ENCODE measurements around the gene XPNPEP1.

XPNPEP1 gene

DNA sequence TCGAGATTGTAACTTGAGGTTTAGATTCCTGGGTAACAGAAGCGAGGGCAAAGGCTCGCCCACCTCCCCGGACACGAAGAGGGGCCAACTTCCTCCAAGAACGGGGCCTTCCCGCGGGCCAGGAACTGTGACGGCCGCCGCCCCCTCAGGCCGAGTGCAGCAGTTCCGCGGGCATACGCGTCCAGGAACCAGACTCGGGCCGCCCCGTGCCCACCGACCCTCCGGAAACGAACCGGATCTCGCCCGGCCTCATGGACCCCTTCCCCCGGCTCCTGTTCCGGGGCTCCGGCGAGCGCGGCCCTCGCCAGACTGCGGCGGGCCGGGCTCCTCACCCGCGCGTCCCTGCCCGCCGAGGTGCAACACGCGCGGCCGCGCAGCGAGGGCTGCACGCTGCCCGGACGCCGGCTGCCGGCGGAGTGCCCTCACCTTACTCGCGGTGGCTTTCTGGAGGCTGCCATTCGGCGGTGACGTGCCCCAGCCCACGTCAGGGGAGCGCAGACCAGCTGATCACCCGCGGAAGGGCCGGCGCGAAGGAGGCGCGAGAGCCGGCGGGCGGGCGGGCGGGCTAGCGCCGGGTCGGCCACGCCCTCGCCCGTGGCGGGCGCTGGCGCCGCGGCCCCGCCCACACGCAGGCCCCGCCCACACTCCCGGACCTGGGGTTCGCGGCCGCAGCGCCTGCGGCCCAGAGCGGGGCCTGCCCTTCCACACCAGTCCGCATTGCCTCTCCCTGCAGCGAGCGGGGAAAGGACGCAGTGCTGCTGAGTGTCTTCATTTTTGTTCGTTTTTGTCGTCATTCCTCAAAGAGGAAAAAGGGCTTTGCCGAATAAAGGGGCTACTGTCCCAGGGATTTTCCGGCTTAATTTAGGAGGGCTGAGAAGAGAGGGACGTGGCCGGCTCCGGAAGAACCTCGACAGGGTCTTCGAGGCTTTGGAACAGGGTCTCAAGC is at the start of gene XPNPEP1:
Gene XPNPEP1, minus strand, starts transcription at position 536 of the 946 bp plus-strand sequence. Its CDS starts 78 bp downstream, at position 458.
- peak; percentile 39 for DNase-seq (ENCODE audit: low read depth)

DNA sequence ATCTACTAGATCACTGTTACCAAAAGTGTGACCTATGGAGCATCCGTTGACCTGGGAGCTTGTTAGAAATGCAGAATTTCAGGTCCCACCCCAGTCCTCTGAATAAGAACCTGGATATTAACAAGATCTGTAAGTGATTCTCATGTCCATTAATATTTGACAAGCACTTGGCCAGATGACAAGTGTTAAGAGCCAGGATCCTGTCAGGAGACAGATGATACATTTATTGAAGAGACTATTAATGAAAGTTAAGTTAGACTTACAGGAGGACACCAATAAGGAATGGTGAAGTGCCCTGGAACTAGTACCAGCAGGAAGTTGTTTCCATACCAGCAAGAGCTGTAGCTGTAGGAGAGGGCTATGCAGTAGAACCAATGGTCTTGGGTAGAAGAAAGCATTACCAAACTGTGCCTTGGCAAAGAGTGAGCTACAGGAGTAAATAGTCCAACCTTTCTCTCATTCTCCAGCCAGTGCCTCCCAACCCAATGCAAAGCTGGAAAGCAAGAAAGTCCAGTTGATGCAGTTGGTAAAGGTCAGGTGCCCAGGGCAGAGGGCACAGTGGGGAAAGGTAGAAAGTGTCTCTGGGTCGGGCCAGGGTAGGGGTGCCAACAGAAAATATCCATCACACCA is 49.2 kb upstream of the XPNPEP1 start:
- no peak for DNase-seq (ENCODE audit: low read depth)

DNA sequence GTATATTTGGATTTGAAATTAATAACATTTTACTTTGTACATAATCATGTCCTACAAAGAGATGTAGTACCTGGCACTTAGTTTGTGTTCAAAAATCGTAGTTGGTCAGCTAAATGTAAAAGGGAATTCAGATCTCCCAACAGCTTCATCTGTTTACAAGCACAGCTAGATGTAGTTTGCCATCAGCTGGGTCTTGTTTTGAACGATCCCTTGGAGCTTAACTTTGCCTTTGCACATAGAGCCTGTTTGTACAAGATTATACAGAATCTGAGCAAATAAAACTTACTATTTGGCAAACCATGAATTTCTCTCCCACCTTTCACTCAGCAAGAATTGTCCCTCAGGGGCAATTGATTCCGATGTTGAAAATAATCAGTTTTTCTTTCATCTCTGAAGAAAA is 48.3 kb upstream of the XPNPEP1 start:
- no peak for DNase-seq (ENCODE audit: low read depth)

DNA sequence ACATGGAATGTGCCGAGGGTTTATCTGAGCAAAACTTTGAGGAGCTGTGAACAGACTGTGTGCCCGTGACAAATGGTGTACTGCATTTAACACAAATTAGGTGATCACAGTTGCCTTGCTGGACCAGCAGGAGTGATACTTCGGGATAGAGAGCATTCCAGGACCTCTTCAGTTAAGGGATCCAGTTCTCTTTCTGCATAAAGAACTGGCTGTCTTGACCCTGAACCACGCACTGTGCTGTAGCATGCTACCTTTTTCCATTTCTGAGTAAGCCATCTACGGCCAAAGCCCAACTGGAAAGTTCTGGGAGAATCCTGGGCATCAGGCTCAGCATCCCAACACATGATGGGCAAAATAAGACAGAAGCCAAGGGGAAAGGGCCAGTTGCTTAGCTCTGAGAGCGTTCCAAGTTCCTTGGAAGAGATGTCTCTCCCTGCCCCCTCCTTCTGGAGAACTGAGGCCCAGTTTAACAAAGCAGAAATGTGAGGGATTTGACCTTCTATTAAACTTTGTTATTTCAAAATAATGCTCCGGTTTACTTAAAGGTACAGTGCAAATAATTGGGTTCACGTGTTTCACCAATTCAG is 46.5 kb upstream of the XPNPEP1 start:
- DNase-seq (ENCODE audit: low read depth) = no peak

DNA sequence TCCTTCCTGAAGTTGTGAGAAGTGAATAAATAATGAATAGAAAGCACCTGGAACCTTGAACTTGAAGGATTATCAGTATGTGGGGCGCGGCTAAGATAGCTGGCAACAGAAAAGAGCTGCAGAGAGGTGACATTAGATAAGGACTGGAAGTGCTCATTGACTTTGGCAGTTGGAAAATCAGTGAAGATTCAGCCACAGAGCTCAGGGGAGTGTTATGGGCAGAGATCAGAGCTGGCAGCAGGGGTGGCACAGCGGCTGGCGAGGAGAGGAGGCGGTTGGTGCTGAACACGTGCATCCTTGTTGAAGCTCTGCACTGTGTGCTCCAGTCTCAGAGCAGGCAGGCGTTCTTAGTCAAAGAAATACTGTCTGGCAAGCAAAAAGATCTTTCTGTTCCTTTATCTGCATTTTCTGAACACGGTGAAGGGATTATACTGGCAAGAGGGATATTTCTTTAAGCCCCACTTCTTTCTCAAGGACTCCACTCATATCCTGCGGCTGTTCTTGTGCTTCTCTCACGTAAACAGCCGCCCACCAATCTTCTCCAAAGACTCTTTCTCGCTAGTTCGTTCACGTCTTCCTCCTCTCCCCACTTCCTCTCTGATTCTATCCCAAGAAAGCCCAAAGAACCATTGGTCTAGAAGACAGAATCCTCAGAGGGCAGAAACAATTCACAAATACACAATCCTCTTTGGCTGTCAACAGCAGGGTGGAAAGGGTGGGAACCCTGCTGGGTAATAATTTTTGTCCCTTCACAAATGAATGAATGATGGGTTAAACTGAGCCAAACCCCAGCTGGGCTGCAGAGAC is 45.8 kb upstream of the XPNPEP1 start:
- no peak for DNase-seq (ENCODE audit: low read depth)

DNA sequence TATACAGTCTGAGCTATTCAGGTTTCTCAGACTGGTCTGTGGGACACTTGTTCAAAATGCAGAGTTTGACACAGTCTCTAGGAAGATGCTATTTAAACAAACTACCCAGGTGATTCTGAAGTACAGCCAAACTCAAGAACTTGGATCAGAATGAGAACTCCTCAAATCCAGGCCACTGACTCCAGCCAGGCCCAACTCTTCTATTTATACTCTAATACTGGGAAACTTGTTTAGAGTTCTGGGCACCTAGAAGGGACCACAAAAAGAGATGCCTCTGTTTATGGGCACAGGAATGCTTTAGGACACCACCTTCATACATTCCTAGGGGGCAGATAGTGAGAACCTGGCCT is 44.4 kb upstream of the XPNPEP1 start:
- DNase-seq (ENCODE audit: low read depth) = no peak

DNA sequence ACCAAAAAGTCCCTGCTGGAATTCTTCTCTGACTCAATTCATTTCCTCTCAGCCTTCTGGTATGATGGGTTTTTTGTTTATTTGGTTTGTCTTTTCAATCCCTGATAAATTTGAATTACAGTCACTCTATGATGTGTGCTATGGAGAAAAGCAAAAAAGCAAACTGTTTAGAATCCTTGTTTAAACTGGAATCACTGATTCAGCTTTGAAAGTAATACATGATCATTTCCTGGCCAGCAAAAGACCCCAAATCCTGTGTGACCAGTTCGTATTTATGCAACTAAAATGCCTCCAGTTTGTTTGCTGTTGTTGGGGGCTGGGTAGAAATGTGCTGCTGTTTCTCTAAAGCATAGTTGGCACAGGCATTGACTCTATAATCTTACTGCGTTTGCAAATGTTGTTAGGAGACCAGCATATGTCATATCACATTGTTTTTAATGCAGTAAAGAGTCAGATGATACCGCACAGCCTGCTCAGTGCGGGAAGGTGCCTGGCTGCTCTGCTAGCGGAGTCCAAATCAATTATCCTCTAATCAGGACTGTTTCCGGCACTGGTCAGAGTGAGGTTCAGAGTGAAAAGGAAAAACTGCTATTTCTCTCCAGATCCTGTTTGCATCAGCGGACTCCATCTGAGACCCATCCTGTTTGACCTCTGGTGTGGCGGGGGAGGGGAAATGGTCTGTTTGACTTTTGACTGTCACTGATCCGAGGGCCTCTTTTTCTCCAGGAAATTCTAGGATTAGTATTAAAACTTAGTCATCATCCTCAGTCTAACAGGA is 43.8 kb upstream of the XPNPEP1 start:
- DNase-seq (ENCODE audit: low read depth) = no peak

DNA sequence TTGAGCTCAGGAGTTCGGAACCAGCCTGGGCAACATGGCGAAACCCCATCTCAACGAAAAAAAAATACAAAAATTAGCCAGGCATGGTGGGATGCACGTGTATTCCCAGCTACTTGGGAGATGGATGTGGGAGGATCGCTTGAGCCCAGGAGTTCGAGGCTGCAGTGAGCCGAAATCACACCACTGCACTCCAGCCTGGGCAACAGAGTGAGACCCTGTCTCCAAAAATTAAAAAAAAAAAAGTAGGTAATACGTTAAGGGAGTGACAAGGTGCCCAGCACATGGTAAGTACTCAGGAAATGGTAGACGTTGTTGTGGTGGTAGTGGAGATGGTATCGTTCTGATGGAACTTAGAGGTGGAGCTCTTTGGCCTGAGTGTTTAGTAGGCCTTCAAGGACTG is 41.0 kb upstream of the XPNPEP1 start:
- DNase-seq (ENCODE audit: low read depth) = no peak

DNA sequence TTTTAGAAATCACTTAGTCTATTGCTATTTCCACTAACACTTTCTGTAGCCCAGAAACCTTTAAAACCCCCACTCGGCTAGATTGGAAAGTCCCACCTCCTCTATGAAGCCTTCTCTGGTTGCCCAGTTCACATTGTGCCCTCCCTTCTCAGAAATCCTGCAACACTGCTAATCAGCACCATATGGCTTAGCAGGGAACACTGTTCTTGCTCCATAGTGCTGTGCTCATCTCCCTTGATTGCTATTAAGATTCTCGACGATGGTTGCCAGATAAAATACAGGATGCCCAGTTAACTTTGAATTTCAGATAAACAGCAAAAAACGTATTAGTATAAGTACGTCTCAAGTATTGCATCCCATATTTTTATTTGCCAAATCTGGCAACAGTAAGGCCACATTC is 40.1 kb upstream of the XPNPEP1 start:
- no peak for DNase-seq (ENCODE audit: low read depth)

DNA sequence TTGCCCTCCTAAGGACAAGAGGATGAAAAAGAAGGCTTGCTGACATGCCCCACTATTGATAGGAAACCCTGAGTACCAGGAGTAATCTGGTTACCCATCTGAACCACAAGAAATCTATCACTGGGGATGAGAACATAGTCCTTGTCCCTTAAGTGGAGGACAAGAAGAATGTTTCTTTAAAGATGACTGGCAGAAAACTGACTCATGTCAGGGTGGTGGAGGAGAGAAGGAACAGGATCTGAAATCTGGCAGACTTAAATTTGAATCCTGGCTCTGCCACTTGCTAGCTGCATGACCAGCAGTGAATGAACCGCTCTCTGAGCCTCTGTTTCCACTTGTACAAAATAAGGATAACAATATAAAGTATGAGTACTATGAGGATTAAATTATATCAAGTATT is 38.9 kb upstream of the XPNPEP1 start:
- no peak for DNase-seq (ENCODE audit: low read depth)

DNA sequence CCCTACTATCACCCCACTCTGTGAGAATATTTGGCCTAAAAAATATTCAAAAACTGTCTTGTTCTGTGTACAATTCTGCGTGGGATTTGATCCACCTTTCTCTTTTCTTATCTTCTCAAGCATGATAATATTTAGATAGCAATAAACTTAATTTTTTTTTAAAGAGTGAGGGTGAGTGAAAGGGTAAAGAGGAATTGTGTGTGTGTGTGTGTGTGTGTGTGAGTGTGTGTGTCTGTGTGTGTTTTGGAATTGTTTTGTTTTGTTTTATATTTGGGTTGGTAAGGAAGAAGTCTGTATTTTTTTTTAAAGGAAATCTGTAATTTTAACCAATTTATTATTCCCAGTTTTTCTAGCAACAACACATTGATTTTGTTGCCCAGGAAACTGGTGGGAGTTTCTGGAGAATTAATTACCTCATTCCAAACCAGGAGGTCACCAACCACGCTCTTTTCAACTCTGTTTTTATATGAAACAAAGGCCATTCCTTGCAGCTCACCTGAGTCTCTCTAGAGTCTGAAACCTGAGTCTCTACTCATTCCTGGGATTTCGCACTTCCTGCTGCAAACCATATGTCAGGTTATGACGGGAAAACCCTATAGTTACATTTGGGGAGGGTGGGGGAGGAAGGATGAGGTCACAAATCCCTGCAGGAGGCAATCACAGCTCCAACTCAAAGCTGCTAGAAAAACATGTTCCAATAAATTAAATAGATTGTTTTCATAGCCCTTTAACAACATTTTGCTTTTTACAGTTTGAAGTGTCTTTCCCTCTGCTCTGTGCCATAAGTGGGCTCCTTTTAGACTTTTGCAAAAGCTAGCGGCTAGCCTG is 38.1 kb upstream of the XPNPEP1 start:
- no peak for DNase-seq (ENCODE audit: low read depth)

DNA sequence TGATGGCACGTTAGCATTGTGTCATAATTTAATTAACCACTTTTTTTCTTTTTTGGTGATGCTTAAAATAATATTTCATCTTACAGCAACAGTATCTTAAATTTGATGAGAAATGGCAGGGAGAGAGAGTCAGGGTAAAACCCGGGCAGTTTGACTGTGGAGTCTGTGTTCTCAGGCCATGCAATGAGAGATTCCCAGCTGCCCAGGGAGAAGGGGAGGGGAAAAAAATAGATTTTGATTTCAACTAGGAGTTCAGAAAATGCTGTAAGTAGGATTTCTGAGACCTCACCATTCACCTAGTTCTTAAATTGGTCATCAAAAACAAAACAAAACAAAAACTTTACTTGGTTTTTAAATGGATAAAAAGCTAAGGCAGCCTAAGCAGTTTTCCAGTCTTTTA is 37.4 kb upstream of the XPNPEP1 start:
- DNase-seq (ENCODE audit: low read depth) = no peak

DNA sequence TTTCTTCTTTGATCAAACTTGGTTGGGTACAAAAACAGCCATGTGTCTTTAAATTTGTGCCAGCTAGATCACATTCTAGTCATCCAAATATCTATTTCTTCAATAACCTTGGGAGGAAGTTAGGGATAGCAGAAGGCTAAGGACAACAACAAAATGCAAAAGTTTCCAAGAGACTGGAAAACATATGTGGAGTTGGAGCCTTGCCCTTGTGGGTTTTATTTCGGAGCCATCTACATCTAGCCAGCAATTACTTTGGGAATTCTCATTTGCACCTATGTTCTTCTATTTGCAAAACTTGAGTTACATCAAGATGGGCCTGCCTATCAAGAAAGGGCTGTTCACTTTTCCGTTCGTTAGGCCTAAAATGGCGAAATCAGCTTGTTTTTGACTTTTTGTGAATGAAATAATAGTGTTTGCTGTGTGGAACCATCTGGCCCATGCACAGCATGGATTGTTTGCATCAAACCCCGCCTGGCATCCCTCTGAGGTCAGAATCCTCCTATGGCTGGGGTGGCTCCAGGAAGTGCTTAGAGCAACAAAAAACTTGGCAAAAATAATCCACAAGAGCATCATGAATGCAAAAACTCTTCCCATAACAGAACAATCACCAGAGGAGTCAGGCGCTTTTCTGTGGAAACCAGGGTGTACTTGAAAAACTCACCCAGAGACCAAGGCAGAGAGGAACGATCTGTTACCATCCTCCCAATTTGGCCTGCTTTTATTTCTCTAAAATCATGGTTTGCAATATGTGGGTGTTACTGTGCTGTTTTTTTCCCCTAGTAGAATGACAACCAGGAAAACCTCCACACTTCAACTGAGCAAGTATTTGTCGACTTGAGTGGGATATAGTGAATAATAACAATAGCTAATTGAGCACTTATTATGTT is 36.2 kb upstream of the XPNPEP1 start:
- DNase-seq (ENCODE audit: low read depth) = no peak

DNA sequence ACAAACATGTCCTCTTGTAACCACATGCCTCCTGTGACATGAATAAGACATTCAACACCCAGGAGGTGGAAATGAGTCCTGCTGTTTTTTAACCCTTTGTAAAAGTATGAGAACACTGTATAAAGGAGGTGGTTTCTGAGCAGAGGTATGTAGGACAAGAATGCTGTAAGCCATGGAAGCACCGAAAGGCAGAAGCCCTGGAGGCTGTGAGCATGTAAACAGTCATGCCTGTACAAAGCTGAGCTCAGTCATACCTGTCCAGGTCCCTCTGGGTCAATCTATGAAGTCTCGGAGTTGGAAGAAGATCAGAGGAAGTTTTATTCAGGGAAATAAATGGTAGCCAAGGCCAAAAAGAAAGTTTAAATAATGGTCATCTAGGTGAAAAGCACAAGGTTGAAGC is 34.7 kb upstream of the XPNPEP1 start:
- DNase-seq (ENCODE audit: low read depth) = no peak

DNA sequence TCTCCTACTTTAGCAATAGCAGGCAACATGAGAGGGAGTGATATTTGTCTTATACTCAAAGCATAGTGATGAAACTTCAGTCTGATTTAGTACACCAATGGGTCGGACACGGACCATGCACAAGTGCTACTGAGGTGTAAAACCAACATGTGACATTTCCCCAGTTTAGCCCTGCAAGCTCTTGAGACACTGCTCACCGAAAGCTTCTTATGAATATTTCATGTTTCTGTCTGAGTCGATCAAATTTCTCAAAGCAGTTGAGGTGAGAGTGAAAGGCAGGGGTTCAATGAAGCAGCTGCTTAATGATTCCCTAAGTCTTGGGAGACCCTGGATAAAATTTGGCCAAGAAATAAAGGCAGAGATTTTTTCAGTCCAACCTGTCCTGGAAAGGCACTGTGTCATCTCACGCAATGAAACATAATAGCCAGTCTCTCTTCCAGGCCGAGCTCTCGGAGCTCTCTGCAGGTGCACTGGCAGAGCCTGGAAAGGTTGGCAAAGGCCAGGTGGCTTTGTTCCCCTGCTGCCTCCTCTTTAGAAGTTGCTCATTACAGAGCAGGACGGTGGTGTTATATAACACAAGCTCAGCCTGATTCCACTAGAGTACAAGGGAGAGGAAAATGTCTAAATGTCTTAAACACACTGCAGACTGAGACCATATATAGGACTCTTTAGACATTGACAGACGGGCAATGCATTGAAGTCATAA is 33.9 kb upstream of the XPNPEP1 start:
- no peak for DNase-seq (ENCODE audit: low read depth)

DNA sequence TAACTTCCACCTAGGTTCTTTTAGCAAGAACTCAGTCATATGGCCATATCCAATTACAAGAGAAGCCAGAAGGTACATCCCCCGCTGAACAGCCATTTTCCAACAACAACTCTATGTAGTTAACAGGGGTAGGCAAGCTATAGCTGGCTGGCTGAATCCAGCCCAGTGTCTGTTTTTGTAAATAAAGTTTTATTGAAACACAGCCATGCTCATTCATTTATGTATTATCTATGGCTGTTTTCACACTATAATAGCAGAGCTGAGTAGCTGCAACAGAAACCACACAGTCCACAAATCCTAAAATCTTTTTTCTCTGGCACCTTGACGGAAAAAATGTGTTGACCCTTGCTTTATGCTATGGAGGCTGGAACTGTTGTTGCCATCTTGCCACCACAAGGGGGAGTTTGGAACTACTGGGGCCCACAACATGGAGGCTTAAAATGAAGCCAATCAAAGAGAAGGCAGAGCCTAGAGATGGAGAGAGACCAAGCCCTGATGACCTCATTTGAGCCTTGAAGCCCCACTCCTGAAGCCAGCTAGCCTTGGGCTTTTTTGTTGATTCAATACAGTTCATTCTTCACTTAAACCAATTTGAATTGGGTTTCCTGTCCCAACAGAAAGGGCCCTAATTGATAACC is 33.3 kb upstream of the XPNPEP1 start:
- DNase-seq (ENCODE audit: low read depth) = no peak

DNA sequence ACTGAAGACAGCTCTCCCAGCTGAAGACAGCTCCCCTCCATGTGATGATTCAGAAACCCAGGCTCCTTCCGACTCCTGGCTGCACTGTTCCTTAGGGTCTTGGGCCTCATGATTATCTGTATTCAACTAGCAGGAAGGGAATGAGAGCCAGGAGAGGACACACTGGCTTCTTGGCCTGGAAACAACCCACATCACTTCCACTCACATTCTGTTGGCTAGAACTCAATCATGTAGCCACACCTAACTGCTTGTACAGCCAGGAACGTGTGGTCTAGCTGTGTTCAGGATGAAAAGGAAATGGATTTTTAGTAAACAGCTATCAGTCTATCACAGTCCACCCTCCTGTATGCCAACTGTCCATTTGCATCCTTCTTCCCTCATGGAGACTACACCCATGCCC is 30.5 kb upstream of the XPNPEP1 start:
- no peak for DNase-seq (ENCODE audit: low read depth)

DNA sequence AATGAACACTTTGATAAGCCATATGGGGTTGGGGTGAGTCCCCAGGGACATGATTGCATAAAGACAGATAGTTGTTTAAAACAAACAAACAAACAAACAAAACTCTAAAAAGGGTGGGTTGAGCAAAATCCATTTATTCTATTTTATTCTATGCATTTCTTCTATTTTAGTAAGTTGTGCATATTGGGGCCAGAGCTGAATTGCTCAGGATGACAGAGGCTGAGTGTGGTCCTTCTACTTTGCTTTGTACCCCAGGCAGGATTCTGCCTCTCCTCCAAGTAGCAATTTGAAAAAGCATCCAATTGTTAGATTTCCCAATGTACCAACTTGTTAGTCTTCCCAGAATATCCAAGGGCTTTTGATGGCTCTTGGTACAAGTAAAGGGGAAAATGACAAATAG is 29.2 kb upstream of the XPNPEP1 start:
- no peak for DNase-seq (ENCODE audit: low read depth)
